NCI-H2196 treated with DMSO at 0.1 percent for 48 hours (cell line): ENCODE results near the gene CPNE2.
"Not testable (repeated sequence)": the region's sequence is repeated elsewhere in the genome, so short reads cannot be mapped to it uniquely, and the experiment has no call there.

Experiments
- DNase-seq: peaks from one replicate; lab custom pipeline; 2025; ENCODE audit not compliant: unreplicated experiment; lab: John Stamatoyannopoulos, UW

Gene CPNE2

GRCh38 chr16:57096793-57097192, 4.4 kb downstream of the CPNE2 start:
- no peak for DNase-seq

GRCh38 chr16:57098188-57098841, 5.9 kb downstream of the CPNE2 start:
- DNase-seq: no peak

GRCh38 chr16:57099965-57100364, 7.6 kb downstream of the CPNE2 start:
- DNase-seq: not testable (repeated sequence)

GRCh38 chr16:57100445-57100844, 8.1 kb downstream of the CPNE2 start:
- no peak for DNase-seq

GRCh38 chr16:57102888-57103851, 10.8 kb downstream of the CPNE2 start:
- no peak for DNase-seq

GRCh38 chr16:57104706-57105105, 12.3 kb downstream of the CPNE2 start:
- no peak for DNase-seq

GRCh38 chr16:57105184-57105583, 12.8 kb downstream of the CPNE2 start:
- no peak for DNase-seq

GRCh38 chr16:57106767-57107166, 14.4 kb downstream of the CPNE2 start:
- no peak for DNase-seq

GRCh38 chr16:57107321-57107922, 15.0 kb downstream of the CPNE2 start:
- no peak for DNase-seq

GRCh38 chr16:57108432-57108831, 16.0 kb downstream of the CPNE2 start:
- DNase-seq: no peak

GRCh38 chr16:57109259-57110105, 17.1 kb downstream of the CPNE2 start:
- DNase-seq: not testable (repeated sequence)

GRCh38 chr16:57110937-57111336, 18.6 kb downstream of the CPNE2 start:
- no peak for DNase-seq

- DNase-seq: no peak
Measured at GRCh38 chr16:57111420-57111819, 19.0 kb downstream of the CPNE2 start.

- no peak for DNase-seq
Measured at GRCh38 chr16:57112403-57113041, 20.1 kb downstream of the CPNE2 start.

- no peak for DNase-seq
Measured at GRCh38 chr16:57113042-57113453, 20.7 kb downstream of the CPNE2 start.

GRCh38 chr16:57113664-57114063, 21.3 kb downstream of the CPNE2 start:
- no peak for DNase-seq

- DNase-seq: no peak
Measured at GRCh38 chr16:57115168-57115513, 22.8 kb downstream of the CPNE2 start.

- peak; percentile 31 for DNase-seq
Measured at GRCh38 chr16:57115514-57116182, 23.3 kb downstream of the CPNE2 start.

GRCh38 chr16:57118461-57119084, 26.2 kb downstream of the CPNE2 start:
- DNase-seq: no peak
